H9 (cell line): ENCODE results near the gene FRY. TPM values are rescaled to one million over a fixed set of nuclear protein-coding genes. Genes with fewer than 3 reads are reported as not detected.

Source experiments
- DNase-seq: peaks from one replicate; pipeline ENCODE4 v3.0.0-alpha.2; 2017
- H2AFZ ChIP-seq: one replicate; pipeline ENCODE4 v1.6.1; 2013; ENCODE audit warnings: mild to moderate bottlenecking, low read length, control low read depth, moderate library complexity
- H2AK5ac ChIP-seq: 2 replicates; pipeline ENCODE4 v1.6.1; 2013; ENCODE audit warnings: low read length, control low read depth, mixed read lengths; ENCODE audit not compliant: insufficient read length
- H2BK120ac ChIP-seq: one replicate; pipeline ENCODE4 v1.6.1; 2013; ENCODE audit warnings: low read depth, mild to moderate bottlenecking, low read length, control low read depth, inconsistent platforms; ENCODE audit not compliant: poor library complexity, severe bottlenecking
- H2BK12ac ChIP-seq: 2 replicates; pipeline ENCODE4 v1.6.1; 2013; ENCODE audit warnings: low read length, control low read depth, mixed read lengths, low read depth; ENCODE audit not compliant: insufficient read length
- H2BK15ac ChIP-seq: 2 replicates; pipeline ENCODE4 v1.6.1; 2013; ENCODE audit warnings: low read depth, low read length, control low read depth
- H2BK20ac ChIP-seq: one replicate; pipeline ENCODE4 v1.6.1; 2013; ENCODE audit warnings: low read depth, mild to moderate bottlenecking, low read length, control low read depth, inconsistent platforms; ENCODE audit not compliant: poor library complexity, severe bottlenecking
- H2BK5ac ChIP-seq: 2 replicates; pipeline ENCODE4 v1.6.1; 2013; ENCODE audit warnings: low read length, control low read depth, mixed read lengths; ENCODE audit not compliant: insufficient read length
- H3K14ac ChIP-seq: 2 replicates; pipeline ENCODE4 v1.6.1; 2013; ENCODE audit warnings: low read length, control low read depth; ENCODE audit not compliant: insufficient read depth
- H3K18ac ChIP-seq: 2 replicates; pipeline ENCODE4 v1.6.1; 2013; ENCODE audit warnings: low read depth, mild to moderate bottlenecking, mixed read lengths, low read length, control low read depth; ENCODE audit not compliant: insufficient read length
- H3K23ac ChIP-seq: 2 replicates; pipeline ENCODE4 v1.6.1; 2013; ENCODE audit warnings: low read length, control low read depth, mixed read lengths, low read depth; ENCODE audit not compliant: insufficient read length
- H3K23me2 ChIP-seq: 2 replicates; pipeline ENCODE4 v1.6.1; 2013; ENCODE audit warnings: low read depth, mild to moderate bottlenecking, mixed read lengths, low read length, control low read depth; ENCODE audit not compliant: insufficient read length, poor library complexity, severe bottlenecking
- H3K27ac ChIP-seq: 2 replicates; pipeline ENCODE4 v1.5.1; 2013; ENCODE audit warnings: low read length, control low read depth, mixed read lengths, low read depth; ENCODE audit not compliant: insufficient read length
- H3K27me3 ChIP-seq: 2 replicates; pipeline ENCODE4 v1.6.1; 2013; ENCODE audit warnings: low read length, control low read depth, inconsistent platforms; ENCODE audit not compliant: insufficient read depth
- H3K4ac ChIP-seq: 2 replicates; pipeline ENCODE4 v1.6.1; 2013; ENCODE audit warnings: low read depth, mild to moderate bottlenecking, control low read depth, inconsistent platforms, low read length, moderate library complexity
- H3K4me1 ChIP-seq: 2 replicates; pipeline ENCODE4 v1.6.1; 2013; ENCODE audit warnings: low read length, control low read depth, inconsistent platforms; ENCODE audit not compliant: insufficient read depth
- H3K4me2 ChIP-seq: 2 replicates; pipeline ENCODE4 v1.6.1; 2013; ENCODE audit warnings: low read length, control low read depth, mixed read lengths; ENCODE audit not compliant: insufficient read length, insufficient read depth
- H3K56ac ChIP-seq: 2 replicates; pipeline ENCODE4 v1.6.1; 2013; ENCODE audit warnings: low read depth, mild to moderate bottlenecking, mixed read lengths, low read length, control low read depth; ENCODE audit not compliant: insufficient read length
- H3K79me1 ChIP-seq: 2 replicates; pipeline ENCODE4 v1.6.1; 2013; ENCODE audit warnings: low read depth, mild to moderate bottlenecking, moderate library complexity, low read length, control low read depth, inconsistent platforms; ENCODE audit not compliant: insufficient read depth, poor library complexity, severe bottlenecking
- H3K79me2 ChIP-seq: 2 replicates; pipeline ENCODE4 v1.6.1; 2013; ENCODE audit warnings: low read length, control low read depth, inconsistent platforms; ENCODE audit not compliant: insufficient read depth
- H3K9ac ChIP-seq: 2 replicates; pipeline ENCODE4 v1.6.1; 2013; ENCODE audit warnings: low read length, control low read depth, mixed read lengths; ENCODE audit not compliant: insufficient read length; ENCODE audit errors: extremely low read depth
- H3K9me3 ChIP-seq: one replicate; pipeline ENCODE4 v1.6.1; 2013; ENCODE audit warnings: low read depth, low read length, inconsistent platforms; ENCODE audit not compliant: control insufficient read depth
- H3T11ph ChIP-seq: one replicate; pipeline ENCODE4 v1.6.1; 2013; ENCODE audit warnings: mild to moderate bottlenecking, low read length, control low read depth, inconsistent platforms
- H4K20me1 ChIP-seq: one replicate; pipeline ENCODE4 v1.6.1; 2013; ENCODE audit not compliant: control insufficient read depth, insufficient read length, insufficient read depth
- H4K5ac ChIP-seq: 2 replicates; pipeline ENCODE4 v1.6.1; 2013; ENCODE audit warnings: low read depth, mild to moderate bottlenecking, mixed read lengths, low read length, control low read depth; ENCODE audit not compliant: insufficient read length
- H4K8ac ChIP-seq: replicated peaks from 2 replicates; pipeline ENCODE4 v1.6.1; 2013; ENCODE audit warnings: low read length, control low read depth, mixed read lengths, low read depth; ENCODE audit not compliant: insufficient read length
- H4K91ac ChIP-seq: 2 replicates; pipeline ENCODE4 v1.6.1; 2013; ENCODE audit warnings: low read depth, mild to moderate bottlenecking, moderate library complexity, mixed read lengths, low read length, control low read depth; ENCODE audit not compliant: insufficient read length
- H3K27ac Mint-ChIP-seq, 3 experiments: 2 replicates in 2 of 3; 3 replicates in 1 of 3; pipeline ENCODE4 v1.8.0; 2020 to 2021; ENCODE audit warnings: mixed read lengths in 3 of 3, mild to moderate bottlenecking in 1 of 3, moderate library complexity in 1 of 3
- H3K27me3 Mint-ChIP-seq: 2 replicates; pipeline ENCODE4 v1.8.0; 2021; ENCODE audit warnings: low read depth, mild to moderate bottlenecking, moderate library complexity, mixed read lengths
- H3K36me3 Mint-ChIP-seq, 3 experiments: 2 replicates in 2 of 3; 3 replicates in 1 of 3; pipeline ENCODE4 v1.8.0; 2020 to 2021; ENCODE audit warnings: low read depth in 3 of 3, mixed read lengths in 3 of 3; ENCODE audit not compliant: insufficient read depth in 1 of 3
- H3K4me1 Mint-ChIP-seq, 2 experiments: 2 replicates each; pipeline ENCODE4 v1.8.0; 2020; ENCODE audit warnings: mixed read lengths in 2 of 2
- H3K4me3 Mint-ChIP-seq, 2 experiments: 2 replicates in 1 of 2; 3 replicates in 1 of 2; pipeline ENCODE4 v1.8.0; 2020 to 2021; ENCODE audit warnings: mild to moderate bottlenecking in 2 of 2, mixed read lengths in 2 of 2, moderate library complexity in 1 of 2
- H3K9me3 Mint-ChIP-seq, 2 experiments: 2 replicates in 1 of 2; 3 replicates in 1 of 2; pipeline ENCODE4 v1.8.0; 2020; ENCODE audit warnings: mild to moderate bottlenecking in 2 of 2, mixed read lengths in 2 of 2, moderate library complexity in 1 of 2
- WGBS: extraction: QIAGEN DNeasy Blood & Tissue Kit; methylation state at CpG from one replicate; pipeline ENCODE4 v1.1.7; 2013; ENCODE audit warnings: missing lambda C conversion rate, low lambda C conversion rate, mixed read lengths; ENCODE audit not compliant: insufficient read length; ENCODE audit errors: extremely low coverage; 5-methylcytosine and 5-hydroxymethylcytosine counted together
- total RNA-seq: library from RNA; stranded (reverse); gene quantifications from 2 replicates; pipeline ENCODE4 v1.2.1, GENCODE V29; 2021
- TF ChIP-seq, protein P1 (sequence below): fragments of 200-600 bp; sonication (generic); conservative IDR thresholded peaks from 3 replicates; pipeline ENCODE4 v1.8.0; 2021; ENCODE audit warnings: antibody characterized with exemption, mild to moderate bottlenecking

Gene FRY
- total RNA-seq, 1 experiment from 2014 or later = 5.2 TPM

DNA sequence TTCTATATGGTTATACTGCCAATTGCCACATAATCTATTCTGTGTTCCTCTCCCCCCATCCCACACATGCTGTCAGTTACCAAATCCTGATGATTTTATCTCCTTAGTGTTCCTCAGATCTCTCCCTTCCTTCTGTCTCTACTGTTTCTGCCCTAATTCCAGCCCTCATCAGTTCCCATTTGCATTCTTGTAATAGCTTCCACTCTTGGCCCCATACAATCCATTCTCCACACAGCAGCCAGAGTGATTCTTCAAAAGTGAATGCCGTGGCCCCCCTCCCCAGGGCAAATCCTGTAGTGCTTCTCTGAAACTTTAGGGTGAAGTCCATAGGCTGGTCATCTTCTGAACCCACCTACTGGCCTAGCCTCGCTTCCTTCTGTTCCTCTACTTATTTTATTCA lies 169.2 kb downstream of the FRY start:
- no peaks in the 10 kb centered on the region for H3K23me2 ChIP-seq
- H3K27me3 ChIP-seq = no peaks in the 10 kb centered on the region
- H2BK12ac ChIP-seq = no peak overlapping the region
- H2BK20ac ChIP-seq = no peak overlapping the region
- H2AK5ac ChIP-seq = no peak overlapping the region
- H4K20me1 ChIP-seq = no peaks in the 10 kb centered on the region
- H3K23ac ChIP-seq = no peak overlapping the region
- H4K8ac ChIP-seq = no peak overlapping the region
- Mint-ChIP-seq H3K27ac (no peak overlapping the region; a peak in 1 of 7 replicates), H3K4me3 (no peak overlapping the region), H3K36me3 (no peaks in the 10 kb centered on the region), H3K27me3 (no peaks in the 10 kb centered on the region), H3K4me1 (peaks cover 0 to 6% of the 10 kb centered on the region in 2 experiments; a peak in 1 of 4 replicates), H3K9me3 (no peaks in the 10 kb centered on the region)
- H3K56ac ChIP-seq = no peak overlapping the region
- no peak overlapping the region for H2BK120ac ChIP-seq
- H2AFZ ChIP-seq = no peak overlapping the region
- H3K27ac ChIP-seq = no peak overlapping the region
- no CpG with 5 or more reads among the region's 2 CpGs for WGBS
- H3K14ac ChIP-seq = no peak overlapping the region
- no peak overlapping the region for H2BK15ac ChIP-seq
- H3K4me2 ChIP-seq = no peak overlapping the region
- TF ChIP-seq, protein P1, sequence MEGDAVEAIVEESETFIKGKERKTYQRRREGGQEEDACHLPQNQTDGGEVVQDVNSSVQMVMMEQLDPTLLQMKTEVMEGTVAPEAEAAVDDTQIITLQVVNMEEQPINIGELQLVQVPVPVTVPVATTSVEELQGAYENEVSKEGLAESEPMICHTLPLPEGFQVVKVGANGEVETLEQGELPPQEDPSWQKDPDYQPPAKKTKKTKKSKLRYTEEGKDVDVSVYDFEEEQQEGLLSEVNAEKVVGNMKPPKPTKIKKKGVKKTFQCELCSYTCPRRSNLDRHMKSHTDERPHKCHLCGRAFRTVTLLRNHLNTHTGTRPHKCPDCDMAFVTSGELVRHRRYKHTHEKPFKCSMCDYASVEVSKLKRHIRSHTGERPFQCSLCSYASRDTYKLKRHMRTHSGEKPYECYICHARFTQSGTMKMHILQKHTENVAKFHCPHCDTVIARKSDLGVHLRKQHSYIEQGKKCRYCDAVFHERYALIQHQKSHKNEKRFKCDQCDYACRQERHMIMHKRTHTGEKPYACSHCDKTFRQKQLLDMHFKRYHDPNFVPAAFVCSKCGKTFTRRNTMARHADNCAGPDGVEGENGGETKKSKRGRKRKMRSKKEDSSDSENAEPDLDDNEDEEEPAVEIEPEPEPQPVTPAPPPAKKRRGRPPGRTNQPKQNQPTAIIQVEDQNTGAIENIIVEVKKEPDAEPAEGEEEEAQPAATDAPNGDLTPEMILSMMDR = no peak
- no peaks in the 10 kb centered on the region for H3K79me2 ChIP-seq
- no peaks in the 10 kb centered on the region for H3K79me1 ChIP-seq
- H4K91ac ChIP-seq = no peak overlapping the region
- no peak overlapping the region for H3K18ac ChIP-seq
- H3T11ph ChIP-seq = no peak overlapping the region
- H2BK5ac ChIP-seq = no peak overlapping the region
- no peaks in the 10 kb centered on the region for H3K9me3 ChIP-seq
- no peaks in the 10 kb centered on the region for H3K4me1 ChIP-seq
- DNase-seq = no peak
- no peak overlapping the region for H3K9ac ChIP-seq
- H3K4ac ChIP-seq = no peak overlapping the region
- H4K5ac ChIP-seq = no peak overlapping the region
